ENCODE measurements around the gene C12orf75. TPM values are rescaled to one million over a fixed set of nuclear protein-coding genes. Genes with fewer than 3 reads are reported as not detected.
A peak's percentile ranks its signal among the peaks of the same experiment; 100 is the strongest.

C12orf75 gene
- total RNA-seq, 1 donor from 2014 or later, result 163 TPM

DNA sequence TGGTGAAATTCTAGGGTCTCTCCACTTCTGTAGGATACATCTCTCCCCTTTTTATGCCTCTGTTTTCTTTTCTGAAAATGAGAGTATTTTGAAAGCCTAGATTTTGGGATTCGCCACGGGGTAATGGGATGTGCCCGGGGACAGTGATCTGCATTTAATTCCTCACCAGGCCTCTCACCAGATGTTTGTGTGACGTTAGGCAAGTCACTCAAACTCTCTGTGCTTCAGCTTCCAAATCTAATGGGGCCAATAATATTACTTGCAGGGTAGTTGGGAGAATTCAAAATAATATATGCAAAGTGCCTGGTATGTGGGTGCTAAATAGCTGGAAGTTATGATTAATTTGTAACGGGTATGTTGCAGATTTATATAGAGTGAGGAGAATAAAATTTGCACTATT lies 78.8 kb downstream of the C12orf75 start:
- H3K4me3 Mint-ChIP-seq (ENCODE audit: unreplicated experiment), result no peak overlapping the region
- Histone ChIP-seq H3K36me3 (ENCODE audit: insufficient read depth, low read length) (no peaks in the 10 kb centered on the region), H4K20me1 (ENCODE audit: insufficient read depth, low read length) (no peaks in the 10 kb centered on the region), H3K4me1 (ENCODE audit: insufficient read depth, low read length) (peaks cover 11% of the 10 kb centered on the region), H2AFZ (ENCODE audit: low read depth, low read length) (no peak overlapping the region), H3K4me3 (ENCODE audit: insufficient read depth, low read depth, low read length) (no peak overlapping the region), H3K79me2 (ENCODE audit: insufficient read depth, low read length) (no peaks in the 10 kb centered on the region), H3K27me3 (ENCODE audit: insufficient read depth, low read length) (no peaks in the 10 kb centered on the region), H3K4me2 (ENCODE audit: low read length) (no peak overlapping the region), H3K9ac (ENCODE audit: low read length) (no peak overlapping the region), H3K27ac (ENCODE audit: low read depth, low read length) (no peak overlapping the region), H3K9me3 (ENCODE audit: insufficient read depth, low read depth, low read length) (no peaks in the 10 kb centered on the region)
- no peak for FAIRE-seq
- DNase-seq (ENCODE audit: low read depth), result no peak
- peaks cover 3% of the 10 kb centered on the region for H3K27me3 Mint-ChIP-seq (ENCODE audit: low read depth, unreplicated experiment)
- TF ChIP-seq EZH2 (IDR thresholded peaks at IDR 0.05; ENCODE audit: insufficient read depth, low read length) (no peak), CTCF (IDR thresholded peaks at IDR 0.05; ENCODE audit: insufficient read depth, low read depth, low read length) (no peak)
- H3K4me1 Mint-ChIP-seq (ENCODE audit: low read depth, unreplicated experiment), result peaks cover 12% of the 10 kb centered on the region
- peaks cover 26% of the 10 kb centered on the region for H3K36me3 Mint-ChIP-seq (ENCODE audit: low read depth, unreplicated experiment)
- H3K27ac Mint-ChIP-seq (ENCODE audit: unreplicated experiment), result no peak overlapping the region
- peaks cover 8% of the 10 kb centered on the region for H3K9me3 Mint-ChIP-seq (ENCODE audit: unreplicated experiment)

DNA sequence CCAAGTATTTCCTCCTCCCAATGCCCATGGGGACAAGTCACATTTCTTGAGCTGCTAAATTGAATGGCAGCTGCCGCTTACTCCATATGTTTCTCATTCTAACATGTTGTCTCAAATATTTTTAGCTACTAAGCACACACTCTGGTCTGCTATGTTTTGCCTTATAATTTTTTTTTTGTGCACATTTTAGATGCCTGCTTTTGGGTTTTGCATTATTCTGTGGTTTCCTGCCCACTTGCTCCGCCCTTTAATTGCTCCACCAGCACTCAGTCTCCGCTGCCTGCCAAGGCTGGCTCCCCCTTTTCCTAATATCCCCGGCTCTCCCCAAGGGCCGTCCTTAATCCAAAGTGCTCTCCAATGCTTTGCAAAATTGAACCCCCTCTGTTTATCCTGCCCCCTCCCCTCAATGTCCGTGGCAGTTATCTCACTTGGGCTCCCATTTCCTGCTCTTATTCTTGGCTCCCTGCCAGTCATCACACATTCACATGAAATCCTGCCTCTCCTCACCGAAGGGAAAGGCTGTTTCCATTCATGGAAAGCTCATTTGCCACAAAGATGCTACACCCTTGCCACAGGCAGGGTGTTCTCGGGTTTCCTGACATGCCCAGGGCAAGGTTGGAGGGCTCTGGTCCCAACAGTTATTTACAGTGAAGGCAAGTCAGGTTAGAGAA lies 79.4 kb downstream of the C12orf75 start:
- peaks cover 12% of the 10 kb centered on the region for H3K4me1 Mint-ChIP-seq (ENCODE audit: low read depth, unreplicated experiment)
- FAIRE-seq, result no peak
- H3K27ac Mint-ChIP-seq (ENCODE audit: unreplicated experiment), result no peak overlapping the region
- DNase-seq (ENCODE audit: low read depth), result peak; percentile 36
- H3K27ac ChIP-seq (ENCODE audit: low read depth, low read length), result no peak overlapping the region
- peaks cover 11% of the 10 kb centered on the region for H3K4me1 ChIP-seq (ENCODE audit: insufficient read depth, low read length)
- H2AFZ ChIP-seq (ENCODE audit: low read depth, low read length), result no peak overlapping the region
- H3K4me3 Mint-ChIP-seq (ENCODE audit: unreplicated experiment), result no peak overlapping the region
- no peak overlapping the region for H3K9ac ChIP-seq (ENCODE audit: low read length)
- H3K4me2 ChIP-seq (ENCODE audit: low read length), result peak overlapping the region; percentile 66
- no peaks in the 10 kb centered on the region for H3K27me3 ChIP-seq (ENCODE audit: insufficient read depth, low read length)
- H3K79me2 ChIP-seq (ENCODE audit: insufficient read depth, low read length), result no peaks in the 10 kb centered on the region
- H4K20me1 ChIP-seq (ENCODE audit: insufficient read depth, low read length), result no peaks in the 10 kb centered on the region
- peaks cover 20% of the 10 kb centered on the region for H3K36me3 Mint-ChIP-seq (ENCODE audit: low read depth, unreplicated experiment)
- no peaks in the 10 kb centered on the region for H3K36me3 ChIP-seq (ENCODE audit: insufficient read depth, low read length)
- H3K9me3 ChIP-seq (ENCODE audit: insufficient read depth, low read depth, low read length), result no peaks in the 10 kb centered on the region
- peaks cover 4% of the 10 kb centered on the region for H3K9me3 Mint-ChIP-seq (ENCODE audit: unreplicated experiment)
- no peak overlapping the region for H3K4me3 ChIP-seq (ENCODE audit: insufficient read depth, low read depth, low read length)
- H3K27me3 Mint-ChIP-seq (ENCODE audit: low read depth, unreplicated experiment), result peaks cover 3% of the 10 kb centered on the region
- TF ChIP-seq EZH2 (IDR thresholded peaks at IDR 0.05; ENCODE audit: insufficient read depth, low read length) (no peak), CTCF (IDR thresholded peaks at IDR 0.05; ENCODE audit: insufficient read depth, low read depth, low read length) (no peak)

GRCh38 chr12:105413911-105414487 lies 83.5 kb downstream of the C12orf75 start:
- Mint-ChIP-seq H3K36me3 (ENCODE audit: low read depth, unreplicated experiment) (peaks cover 4% of the 10 kb centered on the region), H3K27ac (ENCODE audit: unreplicated experiment) (no peak overlapping the region), H3K27me3 (ENCODE audit: low read depth, unreplicated experiment) (peaks cover 3% of the 10 kb centered on the region), H3K9me3 (ENCODE audit: unreplicated experiment) (no peaks in the 10 kb centered on the region), H3K4me3 (ENCODE audit: unreplicated experiment) (no peak overlapping the region), H3K4me1 (ENCODE audit: low read depth, unreplicated experiment) (peaks cover 24% of the 10 kb centered on the region)
- Histone ChIP-seq H3K27me3 (ENCODE audit: insufficient read depth, low read length) (no peaks in the 10 kb centered on the region), H3K4me3 (ENCODE audit: insufficient read depth, low read depth, low read length) (no peak overlapping the region), H3K4me2 (ENCODE audit: low read length) (no peak overlapping the region), H3K36me3 (ENCODE audit: insufficient read depth, low read length) (no peaks in the 10 kb centered on the region), H3K79me2 (ENCODE audit: insufficient read depth, low read length) (no peaks in the 10 kb centered on the region), H3K9ac (ENCODE audit: low read length) (no peak overlapping the region), H3K9me3 (ENCODE audit: insufficient read depth, low read depth, low read length) (no peaks in the 10 kb centered on the region), H3K27ac (ENCODE audit: low read depth, low read length) (no peak overlapping the region), H3K4me1 (ENCODE audit: insufficient read depth, low read length) (peaks cover 29% of the 10 kb centered on the region), H2AFZ (ENCODE audit: low read depth, low read length) (no peak overlapping the region), H4K20me1 (ENCODE audit: insufficient read depth, low read length) (no peaks in the 10 kb centered on the region)
- FAIRE-seq (no peak), DNase-seq (ENCODE audit: low read depth) (no peak)
- TF ChIP-seq EZH2 (IDR thresholded peaks at IDR 0.05; ENCODE audit: insufficient read depth, low read length) (no peak), CTCF (IDR thresholded peaks at IDR 0.05; ENCODE audit: insufficient read depth, low read depth, low read length) (no peak)

Data from astrocyte (in vitro differentiated cells and primary cell).